HCT116 (cell line): ENCODE measurements around the gene DLX2. TPM values are rescaled to one million over a fixed set of nuclear protein-coding genes. Genes with fewer than 3 reads are reported as not detected.

Experiments
- ATAC-seq: fragments of 200-7000 bp; cut with Tn5 transposase; 2 replicates; pipeline ENCODE4 v1.9.1; 2020; ENCODE audit warnings: mild to moderate bottlenecking, moderate library complexity
- BruUV-seq: library from RNA; stranded (reverse); fragments of 400-500 nt; replicated peaks from 2 replicates; lab custom pipeline; 2021; lab: Mats Ljungman, UMichigan
- CTCF ChIA-PET: fragments of 300-600 bp; sonication (Branson Sonifier 250); formaldehyde crosslinking; loops from one replicate; lab custom pipeline; 2021; ENCODE audit warnings: antibody characterized with exemption; lab: Charles Lee
- POLR2A ChIA-PET: fragments of 300-600, 350-600 bp; sonication (Branson Sonifier 250); formaldehyde crosslinking; loops from one replicate; lab custom pipeline; 2021; ENCODE audit warnings: antibody characterized with exemption; lab: Charles Lee
- RAD21 ChIA-PET, 2 experiments: fragments of 300-600 bp; sonication (Branson Sonifier 250); formaldehyde crosslinking; loops; one replicate each; lab custom pipeline; 2023; ENCODE audit warnings: low total read pairs in 2 of 2; ENCODE audit not compliant: uncharacterized antibody in 2 of 2, unreplicated experiment in 2 of 2, low non-redundant PET in 1 of 2; lab: Charles Lee
- DNase-seq: peaks from one replicate; pipeline ENCODE4 v3.0.0-alpha.2; 2010; ENCODE audit warnings: low read depth, low spot score
- H2AFZ ChIP-seq: fragments of 200-600 bp; shearing (Covaris generic), sonication (generic); 2 replicates; pipeline ENCODE4 v1.6.1; 2017; ENCODE audit warnings: low read depth, mixed run types, mixed read lengths, antibody characterized with exemption, low read length; ENCODE audit not compliant: poor library complexity, severe bottlenecking
- H3K27ac ChIP-seq: 2 replicates; pipeline ENCODE4 v1.5.1; 2012; ENCODE audit warnings: low read depth, low read length
- H3K27me3 ChIP-seq: fragments of 200-600 bp; sonication (generic); 2 replicates; pipeline ENCODE4 v1.6.1; 2016; ENCODE audit warnings: mixed run types, low read length, mixed read lengths; ENCODE audit not compliant: insufficient read depth
- H3K36me3 ChIP-seq, 2 experiments: fragments of 200-500 bp in 1 of 2; fragments of 200-600 bp in 1 of 2; sonication (Bioruptor generic) in 1 of 2; sonication (generic) in 1 of 2; 2 replicates each; pipeline versions ENCODE4 v1.5.1 to v1.6.1; 2014 to 2016; ENCODE audit warnings: low read length in 2 of 2, inconsistent platforms in 1 of 2, mixed read lengths in 1 of 2, mixed run types in 1 of 2; ENCODE audit not compliant: insufficient read depth in 2 of 2, control insufficient read depth in 1 of 2
- H3K4me1 ChIP-seq, 2 experiments: fragments of 200-600 bp in 1 of 2; sonication (generic) in 1 of 2; 2 replicates each; pipeline versions ENCODE4 v1.5.1 to v1.6.1; 2012 to 2017; ENCODE audit warnings: low read length in 2 of 2, inconsistent platforms in 1 of 2, mild to moderate bottlenecking in 1 of 2, mixed read lengths in 1 of 2, mixed run types in 1 of 2, moderate library complexity in 1 of 2; ENCODE audit not compliant: insufficient read depth in 2 of 2, control insufficient read depth in 1 of 2
- H3K4me2 ChIP-seq: fragments of 200-600 bp; sonication (generic); 2 replicates; pipeline ENCODE4 v1.6.1; 2017; ENCODE audit warnings: mixed run types, low read length, mixed read lengths
- H3K4me3 ChIP-seq, 2 experiments: fragments of 200-600 bp in 1 of 2; sonication (generic) in 1 of 2; replicated peaks in 1 of 2; 2 replicates each; pipeline ENCODE4 v1.5.1; 2011 to 2016; ENCODE audit warnings: low read length in 2 of 2, control low read depth in 1 of 2, low read depth in 1 of 2, mild to moderate bottlenecking in 1 of 2, mixed read lengths in 1 of 2, mixed run types in 1 of 2
- H3K79me2 ChIP-seq: fragments of 200-600 bp; sonication (generic); 2 replicates; pipeline ENCODE4 v1.6.1; 2017; ENCODE audit warnings: mild to moderate bottlenecking, mixed run types, low read length, moderate library complexity, mixed read lengths; ENCODE audit not compliant: insufficient read depth
- H3K9ac ChIP-seq: fragments of 200-600 bp; sonication (generic); 2 replicates; pipeline ENCODE4 v1.6.1; 2016; ENCODE audit warnings: low read length, mixed read lengths
- H3K9me2 ChIP-seq: fragments of 200-600 bp; sonication (generic), shearing (Covaris generic); 2 replicates; pipeline ENCODE4 v1.6.1; 2017; ENCODE audit warnings: mixed run types, mild to moderate bottlenecking, moderate library complexity; ENCODE audit not compliant: insufficient read depth
- H3K9me3 ChIP-seq, 2 experiments: fragments of 200-500 bp in 1 of 2; fragments of 200-600 bp in 1 of 2; sonication (Bioruptor generic) in 1 of 2; sonication (generic) in 1 of 2; 2 replicates each; pipeline ENCODE4 v1.6.1; 2014 to 2017; ENCODE audit warnings: low read length in 2 of 2, mixed read lengths in 2 of 2, inconsistent platforms in 1 of 2, low read depth in 1 of 2, mild to moderate bottlenecking in 1 of 2, mixed run types in 1 of 2, moderate library complexity in 1 of 2; ENCODE audit not compliant: control insufficient read depth in 1 of 2, insufficient read depth in 1 of 2
- H4K20me1 ChIP-seq: fragments of 200-600 bp; sonication (generic), shearing (Covaris generic); 2 replicates; pipeline ENCODE4 v1.6.1; 2017; ENCODE audit warnings: mixed run types, mild to moderate bottlenecking, moderate library complexity; ENCODE audit not compliant: insufficient read depth
- ATF3 ChIP-seq: IDR thresholded peaks from 2 replicates; pipeline ENCODE4 v1.6.1; 2012
- CBX3 ChIP-seq: IDR thresholded peaks from 2 replicates; pipeline ENCODE4 v1.6.1; 2012; ENCODE audit warnings: low read depth
- CEBPB ChIP-seq: IDR thresholded peaks from 2 replicates; pipeline ENCODE4 v1.6.1; 2012; ENCODE audit warnings: low read depth
- EGR1 ChIP-seq: IDR thresholded peaks from 2 replicates; pipeline ENCODE4 v1.6.1; 2012; ENCODE audit warnings: low read depth
- EZH2phosphoT487 ChIP-seq: fragments of 200-600 bp; IDR thresholded peaks from 2 replicates; pipeline ENCODE4 v1.6.1; 2018; ENCODE audit warnings: antibody characterized with exemption, borderline replicate concordance
- FOSL1 ChIP-seq: IDR thresholded peaks from 2 replicates; pipeline ENCODE4 v1.6.1; 2012; ENCODE audit warnings: low read depth
- JUND ChIP-seq: IDR thresholded peaks from 2 replicates; pipeline ENCODE4 v1.6.1; 2012
- POLR2AphosphoS5 ChIP-seq: IDR thresholded peaks from 2 replicates; pipeline ENCODE4 v1.6.1; 2011; ENCODE audit warnings: mild to moderate bottlenecking, low read depth, low read length, moderate library complexity
- SIN3A ChIP-seq: IDR thresholded peaks from 2 replicates; pipeline ENCODE4 v1.6.1; 2012; ENCODE audit warnings: low read depth
- TCF7L2 ChIP-seq: IDR thresholded peaks from 2 replicates; pipeline ENCODE4 v1.7.0; 2011; ENCODE audit warnings: borderline replicate concordance, inconsistent platforms; ENCODE audit not compliant: insufficient read depth, insufficient read length; ENCODE audit errors: extremely low read depth
- ZBTB33 ChIP-seq: IDR thresholded peaks from 2 replicates; pipeline ENCODE4 v1.6.1; 2011; ENCODE audit warnings: mild to moderate bottlenecking, low read length, moderate library complexity; ENCODE audit not compliant: insufficient replicate concordance; ENCODE audit errors: extremely low read depth
- intact Hi-C: fragments of 100-400 bp; cut with micrococcal nuclease; formaldehyde crosslinking; loops from 2 replicates; pipeline ENCODE4 v1.10.0; 2022
- total RNA-seq: library from RNA; stranded (reverse); gene quantifications from one replicate; pipeline ENCODE4 v1.2.1, GENCODE V29; 2021; ENCODE audit not compliant: unreplicated experiment

The DLX2 gene
- total RNA-seq, 1 experiment from 2014 or later: 3.7 TPM

- H2AFZ ChIP-seq: peak overlapping the region; percentile 70
- BruUV-seq: no TSS peak
- ATAC-seq (peak; percentile 57), DNase-seq (no peak)
- peak overlapping the region; percentile 73 for H3K4me2 ChIP-seq
- peak overlapping the region; percentile 44 for H3K27ac ChIP-seq
- no peaks in the 10 kb centered on the region for H3K79me2 ChIP-seq
- H3K4me3 ChIP-seq: peak overlapping the region; percentile 30 to 53
- H3K9me2 ChIP-seq: no peaks in the 10 kb centered on the region
- peaks cover 50 to 83% of the 10 kb centered on the region in 2 experiments for H3K4me1 ChIP-seq
- no peaks in the 10 kb centered on the region for H3K9me3 ChIP-seq
- ChIA-PET POLR2A (interaction anchor here (0.7 to 1.9 kb wide), 2 partner anchors 14 to 111 kb away, joined by 3 to 8 read pairs; partner anchors contain the start of gene DLX1), RAD21 (no interaction called here), CTCF (interaction anchor here (0.8 to 2.0 kb wide), 3 partner anchors 14 to 395 kb away, joined by 3 to 6 read pairs (median 5); no protein-coding TSS in a partner anchor)
- peak overlapping the region; percentile 53 for H3K9ac ChIP-seq
- intact Hi-C loops: loop anchor here (10.0 kb wide), 1 partner anchor 174 kb away; the partner anchor contains the start of gene HAT1
- TF ChIP-seq ATF3: no peak
- TF ChIP-seq CBX3: no peak
- TF ChIP-seq TCF7L2: peak; percentile 97
- TF ChIP-seq ZBTB33: no peak
- TF ChIP-seq POLR2AphosphoS5: peak; percentile 58; the same call in 1 of the 2 replicates
- no peak for TF ChIP-seq FOSL1
- no peak for TF ChIP-seq EZH2phosphoT487
- TF ChIP-seq JUND: no peak
- TF ChIP-seq CEBPB: no peak
- no peak for TF ChIP-seq SIN3A
- TF ChIP-seq EGR1: no peak
- no peaks in the 10 kb centered on the region for H4K20me1 ChIP-seq
- no peaks in the 10 kb centered on the region for H3K27me3 ChIP-seq
- H3K36me3 ChIP-seq: no peaks in the 10 kb centered on the region
Observed at GRCh38 chr2:172098650-172099471, 3.8 kb downstream of the DLX2 start.
